ENCODE measurements around the gene MTSS2.

DNA sequence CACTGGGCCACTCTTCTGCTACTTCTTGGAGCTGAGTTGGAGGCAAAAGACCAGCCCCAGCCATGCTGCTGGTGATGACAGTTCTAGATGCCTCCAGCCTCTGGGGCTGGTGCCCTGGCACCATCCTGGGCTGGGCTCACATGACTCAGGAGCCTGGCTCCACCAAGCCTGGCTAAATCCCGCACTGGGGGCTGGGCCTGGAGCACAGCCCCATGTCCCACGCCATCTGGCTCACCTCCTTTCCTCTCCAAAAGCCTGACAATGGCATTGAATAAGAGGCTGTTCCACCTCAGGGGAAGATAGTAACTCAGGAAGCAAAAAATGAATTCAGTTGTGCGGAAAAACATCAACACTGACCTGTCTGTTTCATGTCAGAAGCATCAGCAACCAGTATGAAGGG, 45.1 kb upstream of the MTSS2 start:
- no peak for TF ChIP-seq RAD21 (IDR thresholded peaks at IDR 0.05; ENCODE audit: low read length)
- TF ChIP-seq, protein P1, sequence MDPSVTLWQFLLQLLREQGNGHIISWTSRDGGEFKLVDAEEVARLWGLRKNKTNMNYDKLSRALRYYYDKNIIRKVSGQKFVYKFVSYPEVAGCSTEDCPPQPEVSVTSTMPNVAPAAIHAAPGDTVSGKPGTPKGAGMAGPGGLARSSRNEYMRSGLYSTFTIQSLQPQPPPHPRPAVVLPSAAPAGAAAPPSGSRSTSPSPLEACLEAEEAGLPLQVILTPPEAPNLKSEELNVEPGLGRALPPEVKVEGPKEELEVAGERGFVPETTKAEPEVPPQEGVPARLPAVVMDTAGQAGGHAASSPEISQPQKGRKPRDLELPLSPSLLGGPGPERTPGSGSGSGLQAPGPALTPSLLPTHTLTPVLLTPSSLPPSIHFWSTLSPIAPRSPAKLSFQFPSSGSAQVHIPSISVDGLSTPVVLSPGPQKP (IDR thresholded peaks at IDR 0.05; ENCODE audit: borderline replicate concordance, low read depth, low read length) = no peak
- TF ChIP-seq, protein P2, sequence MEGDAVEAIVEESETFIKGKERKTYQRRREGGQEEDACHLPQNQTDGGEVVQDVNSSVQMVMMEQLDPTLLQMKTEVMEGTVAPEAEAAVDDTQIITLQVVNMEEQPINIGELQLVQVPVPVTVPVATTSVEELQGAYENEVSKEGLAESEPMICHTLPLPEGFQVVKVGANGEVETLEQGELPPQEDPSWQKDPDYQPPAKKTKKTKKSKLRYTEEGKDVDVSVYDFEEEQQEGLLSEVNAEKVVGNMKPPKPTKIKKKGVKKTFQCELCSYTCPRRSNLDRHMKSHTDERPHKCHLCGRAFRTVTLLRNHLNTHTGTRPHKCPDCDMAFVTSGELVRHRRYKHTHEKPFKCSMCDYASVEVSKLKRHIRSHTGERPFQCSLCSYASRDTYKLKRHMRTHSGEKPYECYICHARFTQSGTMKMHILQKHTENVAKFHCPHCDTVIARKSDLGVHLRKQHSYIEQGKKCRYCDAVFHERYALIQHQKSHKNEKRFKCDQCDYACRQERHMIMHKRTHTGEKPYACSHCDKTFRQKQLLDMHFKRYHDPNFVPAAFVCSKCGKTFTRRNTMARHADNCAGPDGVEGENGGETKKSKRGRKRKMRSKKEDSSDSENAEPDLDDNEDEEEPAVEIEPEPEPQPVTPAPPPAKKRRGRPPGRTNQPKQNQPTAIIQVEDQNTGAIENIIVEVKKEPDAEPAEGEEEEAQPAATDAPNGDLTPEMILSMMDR (conservative IDR thresholded peaks at IDR 0.05; ENCODE audit: low read depth, low read length) = no peak
- TF ChIP-seq FOS (IDR thresholded peaks at IDR 0.05; ENCODE audit: low read depth, low read length) = no peak
- TF ChIP-seq MAFK (IDR thresholded peaks at IDR 0.05; ENCODE audit: low read depth, low read length) = no peak
- TF ChIP-seq, protein P3, sequence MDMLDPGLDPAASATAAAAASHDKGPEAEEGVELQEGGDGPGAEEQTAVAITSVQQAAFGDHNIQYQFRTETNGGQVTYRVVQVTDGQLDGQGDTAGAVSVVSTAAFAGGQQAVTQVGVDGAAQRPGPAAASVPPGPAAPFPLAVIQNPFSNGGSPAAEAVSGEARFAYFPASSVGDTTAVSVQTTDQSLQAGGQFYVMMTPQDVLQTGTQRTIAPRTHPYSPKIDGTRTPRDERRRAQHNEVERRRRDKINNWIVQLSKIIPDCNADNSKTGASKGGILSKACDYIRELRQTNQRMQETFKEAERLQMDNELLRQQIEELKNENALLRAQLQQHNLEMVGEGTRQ (IDR thresholded peaks at IDR 0.05; ENCODE audit: low read depth, low read length) = no peak
- TF ChIP-seq POLR2A (IDR thresholded peaks at IDR 0.05; ENCODE audit: low read depth, low read length) = no peak
- TF ChIP-seq SMC3 (IDR thresholded peaks at IDR 0.05; ENCODE audit: low read depth, low read length) = no peak
- no peak for TF ChIP-seq BHLHE40 (IDR thresholded peaks at IDR 0.05; ENCODE audit: low read depth, low read length)
- no peak for TF ChIP-seq MAZ (IDR thresholded peaks at IDR 0.05; ENCODE audit: borderline replicate concordance, low read depth, low read length)
- no peak for TF ChIP-seq CEBPB (IDR thresholded peaks at IDR 0.05; ENCODE audit: low read depth, low read length)
- TF ChIP-seq RFX5 (IDR thresholded peaks at IDR 0.05; ENCODE audit: low read depth, low read length) = no peak
- TF ChIP-seq NFE2L2 (IDR thresholded peaks at IDR 0.05; ENCODE audit: low read depth, low read length) = no peak

Measured in IMR-90 (cell line).